GM23248 (cell line): Measurements from ENCODE around the gene FEM1B. TPM values are rescaled to one million over a fixed set of nuclear protein-coding genes. Genes with fewer than 3 reads are reported as not detected.

Source experiments
- DNase-seq: peaks from one replicate; pipeline ENCODE4 v3.0.0-alpha.2; 2015
- H2AFZ ChIP-seq: fragments of 200-600 bp; sonication (generic); 2 replicates; pipeline ENCODE4 v1.6.1; 2016; ENCODE audit warnings: antibody characterized with exemption
- H3F3A ChIP-seq: fragments of 200-600 bp; sonication (generic); 2 replicates; pipeline ENCODE4 v1.6.1; 2016; ENCODE audit warnings: mild to moderate bottlenecking, antibody characterized with exemption, mixed run types; ENCODE audit not compliant: insufficient read depth
- H3K27ac ChIP-seq: fragments of 200-600 bp; sonication (generic); 2 replicates; pipeline ENCODE4 v1.5.1; 2016; ENCODE audit warnings: mild to moderate bottlenecking
- H3K27me3 ChIP-seq: fragments of 200-600 bp; sonication (generic); replicated peaks from 2 replicates; pipeline ENCODE4 v1.6.1; 2016; ENCODE audit warnings: mild to moderate bottlenecking; ENCODE audit not compliant: insufficient read depth
- H3K36me3 ChIP-seq: fragments of 200-600 bp; sonication (generic); 2 replicates; pipeline ENCODE4 v1.6.1; 2016; ENCODE audit warnings: low read depth, mild to moderate bottlenecking
- H3K4me1 ChIP-seq: fragments of 200-600 bp; sonication (generic); 2 replicates; pipeline ENCODE4 v1.6.1; 2016; ENCODE audit warnings: mild to moderate bottlenecking; ENCODE audit not compliant: insufficient read depth
- H3K4me2 ChIP-seq: fragments of 200-600 bp; sonication (generic); one replicate; pipeline ENCODE4 v1.6.1; 2016; ENCODE audit warnings: mild to moderate bottlenecking; ENCODE audit not compliant: unreplicated experiment
- H3K4me3 ChIP-seq: fragments of 200-600 bp; sonication (generic); 2 replicates; pipeline ENCODE4 v1.5.1; 2016; ENCODE audit warnings: mild to moderate bottlenecking
- H3K79me2 ChIP-seq: fragments of 200-600 bp; sonication (generic); 2 replicates; pipeline ENCODE4 v1.6.1; 2016; ENCODE audit warnings: mild to moderate bottlenecking; ENCODE audit not compliant: insufficient read depth
- H3K9ac ChIP-seq: fragments of 200-600 bp; sonication (generic); 2 replicates; pipeline ENCODE4 v1.6.1; 2016; ENCODE audit warnings: mild to moderate bottlenecking
- H3K9me2 ChIP-seq: fragments of 200-600 bp; sonication (generic); 2 replicates; pipeline ENCODE4 v1.6.1; 2016; ENCODE audit warnings: mixed run types, mild to moderate bottlenecking, moderate library complexity; ENCODE audit not compliant: insufficient read depth
- H3K9me3 ChIP-seq: fragments of 200-600 bp; sonication (generic); one replicate; pipeline ENCODE4 v1.6.1; 2017; ENCODE audit warnings: low read depth
- H4K20me1 ChIP-seq: fragments of 200-600 bp; sonication (generic); 2 replicates; pipeline ENCODE4 v1.6.0; 2016; ENCODE audit not compliant: insufficient read depth
- EZH2 ChIP-seq: fragments of 200-600 bp; sonication (generic); IDR thresholded peaks from 2 replicates; pipeline ENCODE4 v1.6.1; 2018; ENCODE audit warnings: antibody characterized with exemption, mild to moderate bottlenecking; ENCODE audit not compliant: insufficient read depth, poor library complexity, severe bottlenecking
- EZH2phosphoT487 ChIP-seq: fragments of 200-600 bp; sonication (generic); IDR thresholded peaks from 2 replicates; pipeline ENCODE4 v1.6.1; 2018; ENCODE audit warnings: antibody characterized with exemption, moderate library complexity, mild to moderate bottlenecking, low read depth; ENCODE audit not compliant: insufficient read depth
- WGBS, 2 experiments: methylation state at CpG; one replicate each; pipeline ENCODE4 v1.1.6; 2015 to 2017; ENCODE audit warnings: low lambda C conversion rate in 2 of 2, low coverage in 1 of 2; ENCODE audit errors: missing lambda C conversion rate in 2 of 2; 5-methylcytosine and 5-hydroxymethylcytosine counted together
- in situ Hi-C: fragments of 300-500 bp; cut with MboI; formaldehyde crosslinking; loops from 2 replicates; pipeline ENCODE4 v1.15.0; 2020
- polyA plus RNA-seq: library from polyadenylated mRNA; unstranded; fragments of >200 nt; fragmentation: Nextera tagmentation; extraction: Ambion mirVana; gene quantifications from 2 replicates; pipeline ENCODE4 v1.2.1, GENCODE V29; 2016
- total RNA-seq: library from RNA; depleted of rRNA; stranded (reverse); fragments of >200 nt; shearing (Covaris generic); gene quantifications from 2 replicates; pipeline ENCODE4 v1.2.3, GENCODE V29; 2014

Gene FEM1B
- total and polyA plus RNA-seq, 2 experiments from 2014 or later: 15.7 to 36.2 TPM

DNA sequence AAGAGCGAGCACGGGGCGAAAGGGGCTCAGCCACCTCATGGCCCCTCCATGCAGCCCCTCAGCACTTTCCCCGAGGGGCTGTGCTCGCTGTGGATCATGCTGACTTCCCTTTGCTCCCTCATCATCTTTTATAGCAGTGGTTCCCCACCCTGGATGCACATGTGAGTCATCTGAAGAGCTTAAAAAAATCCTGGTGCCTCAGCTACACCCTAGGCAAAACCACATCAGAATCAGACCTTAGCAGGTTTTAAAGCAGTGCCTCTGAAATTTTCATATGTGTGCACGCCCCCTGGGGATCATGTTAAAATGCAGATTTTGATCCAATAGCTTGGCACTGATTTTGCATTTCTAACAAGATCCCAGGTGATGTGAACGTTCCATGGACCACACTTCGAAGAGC, 50.9 kb downstream of the FEM1B start:
- Histone ChIP-seq H3F3A (no peaks in the 10 kb centered on the region), H3K79me2 (no peaks in the 10 kb centered on the region), H3K9me2 (no peaks in the 10 kb centered on the region), H3K4me1 (no peaks in the 10 kb centered on the region), H3K27ac (no peak overlapping the region), H3K36me3 (peaks cover 55% of the 10 kb centered on the region), H3K9me3 (no peaks in the 10 kb centered on the region), H3K4me2 (no peak overlapping the region), H3K4me3 (no peak overlapping the region), H3K27me3 (no peaks in the 10 kb centered on the region), H4K20me1 (no peaks in the 10 kb centered on the region), H3K9ac (no peak overlapping the region), H2AFZ (no peak overlapping the region)
- in situ Hi-C loops: no loop called here
- DNase-seq: peak; percentile 48
- WGBS, 2 experiments: 68 to 72% methylated on average over 7 to 8 of the region's 8 CpGs
- TF ChIP-seq EZH2: no peak
- TF ChIP-seq EZH2phosphoT487: no peak

DNA sequence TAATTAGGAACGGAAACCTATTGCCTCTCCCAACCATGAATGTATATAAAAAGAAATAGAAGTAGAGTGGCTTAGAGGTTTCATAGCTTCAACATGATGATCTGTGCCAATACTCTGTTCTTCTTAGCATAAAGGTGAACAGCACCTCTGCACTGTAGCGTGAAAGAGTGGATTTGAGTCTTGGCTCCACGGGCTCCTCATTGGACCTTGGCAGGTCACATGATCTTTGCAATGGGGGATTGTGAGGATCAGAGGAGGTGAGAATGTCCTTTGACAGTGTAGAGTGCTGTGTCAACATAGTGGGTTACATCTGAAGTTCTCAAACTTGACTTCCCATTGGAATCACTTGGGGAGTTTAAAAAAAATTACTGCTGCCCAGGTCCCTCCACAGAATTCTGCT, 51.4 kb downstream of the FEM1B start:
- Histone ChIP-seq H3K9ac (no peak overlapping the region), H3K27ac (no peak overlapping the region), H3K4me1 (peaks cover 3% of the 10 kb centered on the region), H2AFZ (no peak overlapping the region), H3K9me3 (no peaks in the 10 kb centered on the region), H3K27me3 (no peaks in the 10 kb centered on the region), H3K36me3 (peaks cover 50% of the 10 kb centered on the region), H3F3A (no peaks in the 10 kb centered on the region), H3K4me2 (no peak overlapping the region), H4K20me1 (no peaks in the 10 kb centered on the region), H3K9me2 (no peaks in the 10 kb centered on the region), H3K79me2 (no peaks in the 10 kb centered on the region), H3K4me3 (no peak overlapping the region)
- in situ Hi-C loops: no loop called here
- no peak for TF ChIP-seq EZH2phosphoT487
- TF ChIP-seq EZH2: no peak
- WGBS, 2 experiments: 77 to 82% methylated on average over 3 of the region's 3 CpGs
- DNase-seq: no peak

DNA sequence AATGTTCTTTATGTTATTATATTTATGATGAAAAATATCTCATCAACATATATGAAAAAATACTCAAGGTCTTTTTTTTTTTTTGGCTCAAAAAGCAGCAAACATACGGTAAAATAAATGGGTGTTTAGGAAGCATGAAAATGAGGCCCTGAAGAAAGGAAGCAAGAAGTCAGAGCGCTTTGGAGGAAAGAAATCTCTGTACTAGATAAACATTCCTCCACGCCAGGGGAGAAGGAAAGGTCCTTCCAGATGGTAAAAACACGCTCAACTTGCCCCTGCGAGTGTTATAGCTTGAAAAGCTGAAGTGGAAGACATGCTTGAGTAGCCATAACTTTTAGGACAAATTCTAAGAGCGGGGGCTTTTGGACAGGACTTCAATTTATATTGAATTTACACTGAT, 52.9 kb downstream of the FEM1B start:
- in situ Hi-C loops: no loop called here
- no peak overlapping the region for H3K4me2 ChIP-seq
- WGBS, 2 experiments: 77 to 79% methylated on average over 6 of the region's 6 CpGs

DNA sequence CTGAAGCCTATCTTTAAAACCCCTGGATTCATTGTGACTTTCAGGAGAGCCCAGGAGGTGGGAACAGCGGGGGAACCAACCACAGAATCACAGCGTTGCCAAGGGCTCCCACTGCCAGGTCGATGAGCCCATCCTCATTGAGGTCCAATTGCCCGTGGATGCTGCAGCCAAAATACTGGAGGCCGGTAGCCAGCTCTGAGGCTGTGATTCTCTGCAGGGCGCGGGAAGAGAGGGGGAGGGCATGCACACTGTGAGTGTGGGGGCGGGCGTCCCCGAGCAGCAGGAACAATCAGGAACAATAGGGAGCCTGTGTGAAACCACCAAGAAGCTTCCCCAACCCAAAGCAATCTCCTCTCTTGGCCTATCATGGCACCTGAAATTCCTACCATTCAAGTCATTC, 53.4 kb downstream of the FEM1B start:
- in situ Hi-C loops: no loop called here
- Histone ChIP-seq H3K9ac (no peak overlapping the region), H3K4me3 (no peak overlapping the region), H3K4me2 (no peak overlapping the region), H3K79me2 (no peaks in the 10 kb centered on the region), H3F3A (no peaks in the 10 kb centered on the region), H3K9me3 (no peaks in the 10 kb centered on the region), H2AFZ (no peak overlapping the region), H3K27ac (no peak overlapping the region), H3K36me3 (peaks cover 48% of the 10 kb centered on the region), H4K20me1 (no peaks in the 10 kb centered on the region), H3K27me3 (no peaks in the 10 kb centered on the region), H3K4me1 (peaks cover 18% of the 10 kb centered on the region), H3K9me2 (no peaks in the 10 kb centered on the region)
- 63 to 74% methylated on average over 5 to 10 of the region's 10 CpGs for WGBS, 2 experiments
- TF ChIP-seq EZH2: no peak
- TF ChIP-seq EZH2phosphoT487: no peak
- DNase-seq: no peak

More for the DNA sequence above, 52.9 kb downstream of the FEM1B start:
- H3K27me3 ChIP-seq: no peaks in the 10 kb centered on the region
- no peaks in the 10 kb centered on the region for H3K9me3 ChIP-seq
- H3K9ac ChIP-seq: no peak overlapping the region
- peaks cover 17% of the 10 kb centered on the region for H3K4me1 ChIP-seq
- peaks cover 49% of the 10 kb centered on the region for H3K36me3 ChIP-seq
- no peak for TF ChIP-seq EZH2phosphoT487
- TF ChIP-seq EZH2: no peak
- no peak overlapping the region for H2AFZ ChIP-seq
- no peak overlapping the region for H3K27ac ChIP-seq
- H4K20me1 ChIP-seq: no peaks in the 10 kb centered on the region
- no peaks in the 10 kb centered on the region for H3K79me2 ChIP-seq
- DNase-seq: no peak
- H3F3A ChIP-seq: no peaks in the 10 kb centered on the region
- no peaks in the 10 kb centered on the region for H3K9me2 ChIP-seq
- H3K4me3 ChIP-seq: no peak overlapping the region

DNA sequence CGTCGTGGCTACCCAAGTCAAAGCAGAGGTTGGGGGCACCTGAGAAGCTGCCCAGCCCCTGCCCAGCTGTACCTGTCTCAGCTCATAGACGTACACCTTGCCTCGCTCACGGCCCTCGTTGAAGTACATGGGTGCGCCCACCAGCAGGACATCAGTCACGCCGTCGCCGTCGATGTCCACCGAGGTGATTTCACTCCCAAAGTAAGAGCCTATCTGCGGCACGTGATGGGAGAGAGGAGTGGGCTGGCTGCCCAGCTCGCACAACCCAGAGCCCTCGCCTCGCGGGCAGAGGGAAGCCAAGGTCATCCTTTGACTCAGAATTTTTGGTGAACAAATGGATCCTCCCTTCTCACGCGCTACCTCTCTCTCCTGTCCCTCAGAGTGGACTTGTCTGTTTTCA, 54.7 kb downstream of the FEM1B start:
- Histone ChIP-seq H3K4me3 (no peak overlapping the region), H4K20me1 (no peaks in the 10 kb centered on the region), H3K27ac (no peak overlapping the region), H3K27me3 (no peaks in the 10 kb centered on the region), H3K9me2 (no peaks in the 10 kb centered on the region), H3K36me3 (peaks cover 50% of the 10 kb centered on the region), H3K9ac (no peak overlapping the region), H3K4me1 (peaks cover 18% of the 10 kb centered on the region), H3K4me2 (no peak overlapping the region), H2AFZ (no peak overlapping the region), H3K79me2 (no peaks in the 10 kb centered on the region), H3K9me3 (no peaks in the 10 kb centered on the region), H3F3A (peaks cover 6% of the 10 kb centered on the region; the same call in 1 of the 2 replicates)
- in situ Hi-C loops: no loop called here
- WGBS, 2 experiments: 95 to 97% methylated on average over 21 of the region's 21 CpGs
- TF ChIP-seq EZH2phosphoT487 (no peak), EZH2 (no peak)
- no peak for DNase-seq
